ENCODE results near the gene CARD16. TPM values are rescaled to one million over a fixed set of nuclear protein-coding genes. Genes with fewer than 3 reads are reported as not detected.

CARD16 gene
- total and polyA plus RNA-seq, 9 of the 15 experiments (the other 6 are each of a cell fraction or from before 2014, with no cell fraction given) = 0.31 TPM; not detected in 8

DNA sequence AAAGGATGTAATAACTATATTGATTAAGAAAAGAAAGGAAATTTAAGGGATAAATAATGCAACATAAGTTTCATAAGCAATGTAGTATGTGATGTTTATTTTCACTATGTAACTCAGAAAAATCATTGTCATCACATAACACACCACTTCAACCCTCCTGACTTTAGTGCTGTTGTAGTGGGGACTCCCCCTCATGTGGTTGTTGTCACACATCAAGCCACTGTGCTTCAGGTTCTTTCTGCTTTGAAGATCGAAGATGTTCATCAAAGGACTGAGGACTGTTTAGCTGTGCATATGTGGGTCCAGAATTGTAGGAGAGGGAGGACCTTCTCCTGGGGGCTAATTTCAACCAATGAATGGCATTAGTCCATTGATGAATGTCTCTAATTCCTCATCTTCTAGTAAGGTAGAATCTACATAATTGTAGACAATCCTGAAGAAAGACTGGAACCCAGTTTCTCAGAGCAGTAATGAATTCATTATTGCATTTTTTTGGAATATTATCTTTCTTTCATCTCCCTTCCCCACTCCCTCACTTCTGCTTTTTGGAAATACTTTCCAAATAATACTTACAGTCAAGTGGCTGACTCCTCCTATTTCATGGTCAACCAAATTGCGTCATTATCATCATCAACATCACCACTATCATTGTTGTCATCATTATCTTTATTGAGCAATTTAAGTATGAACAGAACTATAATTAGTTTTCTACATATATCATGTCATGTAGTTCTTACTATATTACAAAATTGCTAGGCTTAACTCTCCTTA is 9.8 kb upstream of the CARD16 start:
- POLR2A ChIA-PET = no interaction called here
- WGBS (ENCODE audit: insufficient coverage, low coverage, missing lambda C conversion rate) = 0% methylated on average over 2 of the region's 2 CpGs
- in situ Hi-C loops (cut with MboI) = no loop called here
- intact Hi-C loops (cut with micrococcal nuclease) = no loop called here
- Histone ChIP-seq H3K27ac (ENCODE audit: extremely low read depth, low read depth, low read length) (no peak overlapping the region), H3K79me2 (ENCODE audit: control insufficient read depth, insufficient read depth, low read length) (no peaks in the 10 kb centered on the region), H3K4me1 (replicated peaks in 1 of 2; ENCODE audit: control insufficient read depth in 2 of 2, insufficient read depth in 2 of 2, low read length in 2 of 2) (no peaks in the 10 kb centered on the region), H3K9me3 (replicated peaks; ENCODE audit: control insufficient read depth, insufficient read depth, low read depth, low read length) (no peaks in the 10 kb centered on the region), H3K27me3 (ENCODE audit: control insufficient read depth in 2 of 2, insufficient read depth in 2 of 2, low read length in 2 of 2) (no peaks in the 10 kb centered on the region), H3K9ac (ENCODE audit: insufficient read depth in 1 of 2, low read depth in 2 of 2, low read length in 2 of 2) (no peak overlapping the region), H3K36me3 (ENCODE audit: control insufficient read depth, insufficient read depth, low read length) (no peaks in the 10 kb centered on the region), H2AFZ (ENCODE audit: low read depth, low read length) (no peak overlapping the region), H4K20me1 (replicated peaks; ENCODE audit: control insufficient read depth, insufficient read depth, low read length) (no peaks in the 10 kb centered on the region), H3K9me1 (ENCODE audit: control insufficient read depth, insufficient read depth, low read length) (no peaks in the 10 kb centered on the region), H3K4me2 (ENCODE audit: insufficient read depth, low read length) (no peak overlapping the region), H3K4me3 (no peak overlapping the region)
- ATAC-seq (no peak), FAIRE-seq (no peak), DNase-seq (ENCODE audit: extremely low read depth in 1 of 4, low spot score in 3 of 4) (no peak)
- CTCF ChIA-PET (ENCODE audit: low intra/inter-chr PET ratio) = no interaction called here
- TF ChIP-seq CEBPG (CRISPR knock-in tag; IDR thresholded peaks at IDR 0.05) = no peak
- TF ChIP-seq CEBPG (tag; conservative IDR thresholded peaks at IDR 0.05 in 1 of 2, IDR thresholded peaks at IDR 0.05 in 1 of 2) = 0 out of 4 replicates have a peak, but pooled peaks of 1 of the 2 experiments have one; percentile 12
- no peak for TF ChIP-seq CGGBP1 (CRISPR knock-in tag; IDR thresholded peaks at IDR 0.05)
- BruUV-seq (replicated peaks) = no TSS peak

- H3K9ac ChIP-seq (ENCODE audit: insufficient read depth in 1 of 2, low read depth in 2 of 2, low read length in 2 of 2) = no peak overlapping the region
- H3K9me1 ChIP-seq (ENCODE audit: control insufficient read depth, insufficient read depth, low read length) = no peaks in the 10 kb centered on the region
- no peaks in the 10 kb centered on the region for H3K36me3 ChIP-seq (ENCODE audit: control insufficient read depth, insufficient read depth, low read length)
- FAIRE-seq = no peak
- in situ Hi-C loops (cut with MboI) = no loop called here
- no peaks in the 10 kb centered on the region for H4K20me1 ChIP-seq (replicated peaks; ENCODE audit: control insufficient read depth, insufficient read depth, low read length)
- H3K4me1 ChIP-seq (replicated peaks in 1 of 2; ENCODE audit: control insufficient read depth in 2 of 2, insufficient read depth in 2 of 2, low read length in 2 of 2) = no peaks in the 10 kb centered on the region
- no peaks in the 10 kb centered on the region for H3K79me2 ChIP-seq (ENCODE audit: control insufficient read depth, insufficient read depth, low read length)
- H3K4me3 ChIP-seq = no peak overlapping the region
- no peak for DNase-seq (ENCODE audit: extremely low read depth in 1 of 4, low spot score in 3 of 4)
- WGBS (ENCODE audit: insufficient coverage, low coverage, missing lambda C conversion rate) = 0% methylated on average over 3 of the region's 3 CpGs
- intact Hi-C loops (cut with micrococcal nuclease) = no loop called here
- ChIA-PET CTCF (ENCODE audit: low intra/inter-chr PET ratio) (no interaction called here), POLR2A (no interaction called here)
- H2AFZ ChIP-seq (ENCODE audit: low read depth, low read length) = no peak overlapping the region
- no peak overlapping the region for H3K4me2 ChIP-seq (ENCODE audit: insufficient read depth, low read length)
- no peak for ATAC-seq
- no peaks in the 10 kb centered on the region for H3K9me3 ChIP-seq (replicated peaks; ENCODE audit: control insufficient read depth, insufficient read depth, low read depth, low read length)
- H3K27ac ChIP-seq (ENCODE audit: extremely low read depth, low read depth, low read length) = no peak overlapping the region
- H3K27me3 ChIP-seq (ENCODE audit: control insufficient read depth in 2 of 2, insufficient read depth in 2 of 2, low read length in 2 of 2) = no peaks in the 10 kb centered on the region
- no TSS peak for BruUV-seq (replicated peaks)
- TF ChIP-seq RCOR1 (IDR thresholded peaks at IDR 0.05; ENCODE audit: borderline replicate concordance in 1 of 2, low read depth in 2 of 2, low read length in 2 of 2) (no peak), ZNF79 (CRISPR knock-in tag; IDR thresholded peaks at IDR 0.05; ENCODE audit: low read depth) (no peak), SRF (CRISPR knock-in tag; IDR thresholded peaks at IDR 0.05) (no peak), PPARD (CRISPR knock-in tag; IDR thresholded peaks at IDR 0.05) (no peak), ZNF253 (CRISPR knock-in tag; conservative IDR thresholded peaks at IDR 0.05) (no peak)
Observed at GRCh38 chr11:105052487-105052886, 7.4 kb upstream of the CARD16 start.
